ENCODE data around the gene PAX7.

GRCh38 chr1:18778437-18778836 is 147.8 kb downstream of the PAX7 start:
- TF ChIP-seq CTCF (conservative IDR thresholded peaks at IDR 0.05 in 1 of 2, IDR thresholded peaks at IDR 0.05 in 1 of 2; ENCODE audit: extremely low read depth in 1 of 2, insufficient read depth in 1 of 2, low read depth in 1 of 2, low read length in 2 of 2) (no peak), EZH2 (IDR thresholded peaks at IDR 0.05; ENCODE audit: borderline replicate concordance, low read length) (no peak)

All from mammary epithelial cell (primary cell).